NB4 (cell line): ENCODE measurements around the gene B4GALT6.

Experiments
- CTCF ChIP-seq: IDR thresholded peaks from one replicate; pipeline ENCODE4 v1.5.1; 2012; ENCODE audit warnings: low read depth, low read length
- MAX ChIP-seq: IDR thresholded peaks from 2 replicates; pipeline ENCODE4 v1.6.1; 2011; ENCODE audit warnings: low read depth, low read length
- MYC ChIP-seq: IDR thresholded peaks from 2 replicates; pipeline ENCODE4 v1.6.1; 2011; ENCODE audit warnings: low read depth, low read length

- TF ChIP-seq CTCF (no peak), MYC (no peak), MAX (no peak)
These were observed 4.0 kb downstream of the B4GALT6 start for GRCh38 chr18:31680433-31680811.
